A549 (cell line): Measurements from ENCODE around the gene PHKB.

Experiments used
- CTCF ChIP-seq: fragments of >200 bp; sonication (Bioruptor Twin); formaldehyde crosslinking; IDR thresholded peaks from 3 replicates; pipeline ENCODE4 v1.5.1; 2016
- ZFP36 ChIP-seq: fragments of 450-650 bp; IDR thresholded peaks from 2 replicates; pipeline ENCODE4 v1.6.1; 2014; ENCODE audit warnings: borderline replicate concordance; ENCODE audit not compliant: partially characterized antibody

DNA sequence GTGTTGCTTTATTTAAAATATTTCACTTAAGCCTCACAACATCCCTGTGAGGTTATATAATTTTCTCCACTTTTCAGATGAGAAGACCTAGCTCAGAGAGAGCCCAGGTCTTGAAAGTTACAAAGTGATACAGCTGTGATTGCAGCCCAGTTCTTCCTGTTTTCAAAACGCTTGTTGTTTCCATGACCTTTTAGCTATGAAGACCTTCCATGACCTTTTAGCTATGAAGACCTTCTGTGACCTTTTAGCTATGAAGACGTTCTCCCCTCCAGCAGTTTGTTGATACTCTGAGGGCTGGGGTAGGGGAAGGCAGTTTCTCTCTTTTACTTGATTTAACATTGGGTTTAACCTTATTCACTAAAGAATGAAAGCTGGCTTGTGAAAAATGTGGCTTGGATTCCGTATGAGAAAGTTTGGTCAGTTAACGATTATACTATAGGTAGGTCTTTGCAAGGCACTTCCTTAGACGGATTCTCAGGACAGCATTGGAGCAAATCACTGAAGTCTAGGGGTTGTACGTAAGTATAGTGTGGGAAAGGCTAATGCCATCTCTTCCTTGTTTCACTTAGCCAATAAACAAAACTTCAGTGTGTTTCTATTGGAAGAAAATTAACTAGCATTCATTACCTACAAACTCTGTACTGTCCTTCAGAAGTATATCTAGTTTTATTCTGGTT is 20.7 kb downstream of the PHKB start:
- TF ChIP-seq ZFP36, result no peak
- TF ChIP-seq CTCF, result no peak
